SKM-1 treated with dmso at 0.1 percent for 144 hours (cell line): ENCODE measurements around the gene CELA2B.
"Not testable (repeated sequence)": the region's sequence is repeated elsewhere in the genome, so short reads cannot be mapped to it uniquely, and the experiment has no call there.

ENCODE experiments used
- DNase-seq: peaks from one replicate; lab custom pipeline; 2025; ENCODE audit not compliant: unreplicated experiment; lab: John Stamatoyannopoulos, UW

CELA2B gene

GRCh38 chr1:15465674-15466073 is 10.2 kb upstream of the CELA2B start:
- no peak for DNase-seq

GRCh38 chr1:15466955-15467625 is 8.8 kb upstream of the CELA2B start:
- not testable (repeated sequence) for DNase-seq

- DNase-seq: no peak
Observed at GRCh38 chr1:15468145-15468544, 7.8 kb upstream of the CELA2B start.

- DNase-seq: no peak
Observed at GRCh38 chr1:15469361-15469760, 6.5 kb upstream of the CELA2B start.

GRCh38 chr1:15469821-15470448 is 6.0 kb upstream of the CELA2B start:
- DNase-seq: not testable (repeated sequence)

GRCh38 chr1:15471067-15471466 is 4.8 kb upstream of the CELA2B start:
- DNase-seq: not testable (repeated sequence)

- DNase-seq: not testable (repeated sequence)
Observed at GRCh38 chr1:15471723-15472122, 4.2 kb upstream of the CELA2B start.

- no peak for DNase-seq
Observed at GRCh38 chr1:15472587-15472986, 3.3 kb upstream of the CELA2B start.

- no peak for DNase-seq
Observed at GRCh38 chr1:15476927-15477326, 1.0 kb downstream of the CELA2B start.

- DNase-seq: no peak
Observed at GRCh38 chr1:15477646-15478212, 1.8 kb downstream of the CELA2B start.

- DNase-seq: no peak
Observed at GRCh38 chr1:15479654-15480347, 3.9 kb downstream of the CELA2B start.

- not testable (repeated sequence) for DNase-seq
Observed at GRCh38 chr1:15482455-15482854, 6.6 kb downstream of the CELA2B start.

GRCh38 chr1:15482983-15483543 is 7.2 kb downstream of the CELA2B start:
- not testable (repeated sequence) for DNase-seq

- no peak for DNase-seq
Observed at GRCh38 chr1:15483971-15484370, 8.1 kb downstream of the CELA2B start.

- DNase-seq: not testable (repeated sequence)
Observed at GRCh38 chr1:15484443-15484842, 8.5 kb downstream of the CELA2B start.

- DNase-seq: no peak
Observed at GRCh38 chr1:15485636-15486035, 9.7 kb downstream of the CELA2B start.

- DNase-seq: not testable (repeated sequence)
Observed at GRCh38 chr1:15486844-15487610, 11.1 kb downstream of the CELA2B start.

GRCh38 chr1:15488371-15488770 is 12.5 kb downstream of the CELA2B start:
- no peak for DNase-seq

GRCh38 chr1:15489052-15489736 is 13.3 kb downstream of the CELA2B start:
- DNase-seq: no peak

GRCh38 chr1:15491010-15491409 is 15.1 kb downstream of the CELA2B start:
- DNase-seq: not testable (repeated sequence)
